AG08395 (cell line): ENCODE measurements around the gene ENDOU.

Experiments used
- DNase-seq: peaks from one replicate; pipeline ENCODE4 v3.0.0; 2012; ENCODE audit warnings: mixed read lengths, low spot score

Gene ENDOU

GRCh38 chr12:47725091-47725772 lies at the start of gene ENDOU:
TSS of gene ENDOU (minus strand) at chr12:47725490. CDS start at chr12:47725413, 77 bp downstream.
- no peak for DNase-seq

- DNase-seq = no peak
These were observed 49.4 kb upstream of the ENDOU start for GRCh38 chr12:47774663-47775062.

GRCh38 chr12:47773858-47774580 lies 48.7 kb upstream of the ENDOU start:
- no peak for DNase-seq

- DNase-seq = peak; percentile 89
These were observed 48.0 kb upstream of the ENDOU start, which contains the start of gene SLC48A1 for GRCh38 chr12:47773062-47773857. TSS of gene SLC48A1 (plus strand) at chr12:47773238. CDS start at chr12:47773305, 67 bp downstream.

GRCh38 chr12:47772738-47773061 lies 47.4 kb upstream of the ENDOU start:
- DNase-seq = no peak

- DNase-seq = no peak
These were observed 46.9 kb upstream of the ENDOU start for GRCh38 chr12:47772094-47772660.

GRCh38 chr12:47771304-47771703 lies 46.0 kb upstream of the ENDOU start:
- DNase-seq = no peak

- peak; percentile 63 for DNase-seq
These were observed 44.9 kb upstream of the ENDOU start for GRCh38 chr12:47770086-47770726.

- DNase-seq = no peak
These were observed 44.2 kb upstream of the ENDOU start for GRCh38 chr12:47769234-47770085.

- DNase-seq = no peak
These were observed 43.1 kb upstream of the ENDOU start for GRCh38 chr12:47768323-47768811.

GRCh38 chr12:47767216-47767724 lies 42.0 kb upstream of the ENDOU start:
- no peak for DNase-seq

GRCh38 chr12:47766502-47767215 lies 41.4 kb upstream of the ENDOU start:
- DNase-seq = no peak

GRCh38 chr12:47763481-47764346 lies 38.4 kb upstream of the ENDOU start:
- no peak for DNase-seq

- no peak for DNase-seq
These were observed 37.7 kb upstream of the ENDOU start for GRCh38 chr12:47762850-47763465.

GRCh38 chr12:47758834-47759690 lies 33.8 kb upstream of the ENDOU start, which contains the start of gene RAPGEF3:
TSS of gene RAPGEF3 (minus strand) at chr12:47758880. CDS start at chr12:47758556, 324 bp downstream.
- DNase-seq = peak; percentile 93

- DNase-seq = no peak
These were observed 33.2 kb upstream of the ENDOU start for GRCh38 chr12:47758584-47758833.

- DNase-seq = no peak
These were observed 32.7 kb upstream of the ENDOU start for GRCh38 chr12:47757840-47758583.
